ENCODE data around the gene HCFC1R1.
"Not testable (repeated sequence)": the region's sequence is repeated elsewhere in the genome, so short reads cannot be mapped to it uniquely, and the experiment has no call there.

Gene HCFC1R1

GRCh38 chr16:3052571-3053329 is 29.0 kb upstream of the HCFC1R1 start:
- CTCF ChIA-PET, DNase-seq, H3K9me3 Mint-ChIP-seq, H3K4me3 Mint-ChIP-seq: not testable (repeated sequence)
- Mint-ChIP-seq H3K27me3 (peaks cover 11% of the 10 kb centered on the region), H3K4me1 (peaks cover 92% of the 10 kb centered on the region), H3K27ac (peak overlapping the region; percentile 61), H3K36me3 (peaks cover 56% of the 10 kb centered on the region)

GRCh38 chr16:3051494-3051893 is 27.8 kb upstream of the HCFC1R1 start:
- no peaks in the 10 kb centered on the region for H3K9me3 Mint-ChIP-seq
- H3K36me3 Mint-ChIP-seq, result peaks cover 46% of the 10 kb centered on the region
- CTCF ChIA-PET, result interaction anchor here (2.8 kb wide), 1 partner anchor 21 kb away, joined by 32 read pairs; no protein-coding TSS in a partner anchor
- no peak overlapping the region for H3K4me3 Mint-ChIP-seq
- H3K27ac Mint-ChIP-seq, result peak overlapping the region; percentile 68
- H3K4me1 Mint-ChIP-seq, result peaks cover 89% of the 10 kb centered on the region
- peaks cover 24% of the 10 kb centered on the region for H3K27me3 Mint-ChIP-seq
- no peak for DNase-seq

GRCh38 chr16:3051009-3051408 is 27.3 kb upstream of the HCFC1R1 start:
- Mint-ChIP-seq H3K27me3 (peaks cover 29% of the 10 kb centered on the region), H3K4me3 (no peak overlapping the region), H3K27ac (peak overlapping the region; percentile 68), H3K36me3 (peaks cover 45% of the 10 kb centered on the region), H3K4me1 (peaks cover 84% of the 10 kb centered on the region), H3K9me3 (no peaks in the 10 kb centered on the region)
- CTCF ChIA-PET, result interaction anchor here (2.8 kb wide), 1 partner anchor 21 kb away, joined by 32 read pairs; no protein-coding TSS in a partner anchor
- DNase-seq, result no peak

GRCh38 chr16:3050487-3050886 is 26.7 kb upstream of the HCFC1R1 start:
- Mint-ChIP-seq H3K4me1 (peaks cover 79% of the 10 kb centered on the region), H3K9me3 (no peaks in the 10 kb centered on the region), H3K4me3 (no peak overlapping the region), H3K27me3 (peaks cover 34% of the 10 kb centered on the region), H3K36me3 (peaks cover 42% of the 10 kb centered on the region), H3K27ac (peak overlapping the region; percentile 53)
- DNase-seq, result no peak
- CTCF ChIA-PET, result interaction anchor here (0.8 to 2.8 kb wide), 3 partner anchors 8 to 79 kb away, joined by 3 to 32 read pairs (median 3); no protein-coding TSS in a partner anchor

GRCh38 chr16:3049921-3050481 is 26.3 kb upstream of the HCFC1R1 start:
- H3K9me3 Mint-ChIP-seq, result no peaks in the 10 kb centered on the region
- no peak overlapping the region for H3K4me3 Mint-ChIP-seq
- peaks cover 79% of the 10 kb centered on the region for H3K4me1 Mint-ChIP-seq
- DNase-seq, result no peak
- peaks cover 39% of the 10 kb centered on the region for H3K27me3 Mint-ChIP-seq
- CTCF ChIA-PET, result interaction anchor here (0.8 to 2.8 kb wide), 3 partner anchors 9 to 79 kb away, joined by 3 to 32 read pairs (median 3); no protein-coding TSS in a partner anchor
- H3K27ac Mint-ChIP-seq, result no peak overlapping the region
- H3K36me3 Mint-ChIP-seq, result peaks cover 40% of the 10 kb centered on the region

- H3K36me3 Mint-ChIP-seq, result peaks cover 26% of the 10 kb centered on the region
- DNase-seq, result peak; percentile 45
- H3K4me1 Mint-ChIP-seq, result peaks cover 71% of the 10 kb centered on the region
- H3K9me3 Mint-ChIP-seq, result no peaks in the 10 kb centered on the region
- peaks cover 65% of the 10 kb centered on the region for H3K27me3 Mint-ChIP-seq
- CTCF ChIA-PET, result interaction anchor here (1.0 to 2.9 kb wide), 7 partner anchors 11 to 121 kb away, joined by 4 to 22 read pairs (median 9); no protein-coding TSS in a partner anchor
- peak overlapping the region; percentile 85 for H3K27ac Mint-ChIP-seq
- H3K4me3 Mint-ChIP-seq, result peak overlapping the region; percentile 72
Observed at GRCh38 chr16:3047387-3047720, 23.6 kb upstream of the HCFC1R1 start.

- CTCF ChIA-PET, result interaction anchor here (1.4 to 2.9 kb wide), 4 partner anchors 12 to 121 kb away, joined by 4 to 22 read pairs (median 12); no protein-coding TSS in a partner anchor
- peaks cover 66% of the 10 kb centered on the region for H3K4me1 Mint-ChIP-seq
- H3K9me3 Mint-ChIP-seq, result no peaks in the 10 kb centered on the region
- peak overlapping the region; percentile 72 for H3K4me3 Mint-ChIP-seq
- peak; percentile 53 for DNase-seq
- peaks cover 22% of the 10 kb centered on the region for H3K36me3 Mint-ChIP-seq
- H3K27me3 Mint-ChIP-seq, result peaks cover 70% of the 10 kb centered on the region
- peak overlapping the region; percentile 85 for H3K27ac Mint-ChIP-seq
Observed at GRCh38 chr16:3046641-3047386, 23.1 kb upstream of the HCFC1R1 start.

- Mint-ChIP-seq H3K4me3 (peak within 1 kb of the TSS; percentile 83), H3K9me3 (no peaks in the 10 kb centered on the region), H3K4me1 (peaks cover 58% of the 10 kb centered on the region), H3K27me3 (peaks cover 79% of the 10 kb centered on the region), H3K36me3 (peaks cover 18% of the 10 kb centered on the region), H3K27ac (peak within 1 kb of the TSS; percentile 85)
- peak; percentile 54 for DNase-seq
- CTCF ChIA-PET, result interaction anchor here (1.1 to 8.5 kb wide), 2 partner anchors 16 to 36 kb away, joined by 3 to 80 read pairs; no protein-coding TSS in a partner anchor
Observed at GRCh38 chr16:3045758-3046640, 22.3 kb upstream of the HCFC1R1 start, which contains the start of gene MMP25. Gene MMP25 (plus strand): TSS chr16:3046561. CDS start chr16:3046918, 357 bp downstream.

GRCh38 chr16:3044708-3045107 is 21.0 kb upstream of the HCFC1R1 start:
- Mint-ChIP-seq H3K27me3 (peaks cover 92% of the 10 kb centered on the region), H3K36me3 (peaks cover 14% of the 10 kb centered on the region), H3K27ac (peak overlapping the region; percentile 82), H3K4me3 (peak overlapping the region; percentile 83), H3K4me1 (peaks cover 45% of the 10 kb centered on the region), H3K9me3 (no peaks in the 10 kb centered on the region)
- CTCF ChIA-PET, result interaction anchor here (1.4 to 8.5 kb wide), 2 partner anchors 13 to 14 kb away, joined by 3 to 80 read pairs; no protein-coding TSS in a partner anchor
- no peak for DNase-seq

GRCh38 chr16:3042376-3042775 is 18.6 kb upstream of the HCFC1R1 start:
- CTCF ChIA-PET, result interaction anchor here (8.5 kb wide), 1 partner anchor 12 kb away, joined by 80 read pairs; no protein-coding TSS in a partner anchor
- Mint-ChIP-seq H3K9me3 (no peaks in the 10 kb centered on the region), H3K4me3 (no peak overlapping the region), H3K27ac (no peak overlapping the region), H3K4me1 (peaks cover 22% of the 10 kb centered on the region), H3K36me3 (peaks cover 4% of the 10 kb centered on the region), H3K27me3 (peaks cover 100% of the 10 kb centered on the region)
- DNase-seq, result no peak

- no peak overlapping the region for H3K27ac Mint-ChIP-seq
- H3K9me3 Mint-ChIP-seq, result no peaks in the 10 kb centered on the region
- H3K4me1 Mint-ChIP-seq, result peaks cover 17% of the 10 kb centered on the region
- CTCF ChIA-PET, result interaction anchor here (8.5 kb wide), 1 partner anchor 9 kb away, joined by 80 read pairs; no protein-coding TSS in a partner anchor
- H3K4me3 Mint-ChIP-seq, result no peak overlapping the region
- peaks cover under 1% of the 10 kb centered on the region for H3K36me3 Mint-ChIP-seq
- DNase-seq, result no peak
- H3K27me3 Mint-ChIP-seq, result peaks cover 100% of the 10 kb centered on the region
Observed at GRCh38 chr16:3038896-3039295, 15.2 kb upstream of the HCFC1R1 start.

GRCh38 chr16:3038256-3038655 is 14.5 kb upstream of the HCFC1R1 start:
- H3K4me1 Mint-ChIP-seq, result peaks cover 16% of the 10 kb centered on the region
- no peaks in the 10 kb centered on the region for H3K9me3 Mint-ChIP-seq
- no peak overlapping the region for H3K27ac Mint-ChIP-seq
- no peak overlapping the region for H3K4me3 Mint-ChIP-seq
- CTCF ChIA-PET, result interaction anchor here (8.5 kb wide), 1 partner anchor 8 kb away, joined by 80 read pairs; no protein-coding TSS in a partner anchor
- peaks cover 100% of the 10 kb centered on the region for H3K27me3 Mint-ChIP-seq
- DNase-seq, result no peak
- peaks cover 2% of the 10 kb centered on the region for H3K36me3 Mint-ChIP-seq

GRCh38 chr16:3036726-3037315 is 13.1 kb upstream of the HCFC1R1 start, which contains the start of gene BICDL2:
Gene BICDL2 (minus strand): TSS chr16:3036944. CDS start chr16:3035496, 1,448 bp downstream.
- H3K27ac Mint-ChIP-seq, result peak within 1 kb of the TSS; percentile 49
- peaks cover 25% of the 10 kb centered on the region for H3K4me1 Mint-ChIP-seq
- H3K27me3 Mint-ChIP-seq, result peaks cover 100% of the 10 kb centered on the region
- no peaks in the 10 kb centered on the region for H3K9me3 Mint-ChIP-seq
- CTCF ChIA-PET, result interaction anchor here (0.8 kb wide), 1 partner anchor 9 kb away, joined by 5 read pairs; no protein-coding TSS in a partner anchor
- H3K36me3 Mint-ChIP-seq, result peaks cover 2% of the 10 kb centered on the region
- no peak within 1 kb of the TSS for H3K4me3 Mint-ChIP-seq
- no peak for DNase-seq
